GM19193 (cell line): ENCODE results near the gene COLEC12.

Experiments
- POLR2A ChIP-seq: IDR thresholded peaks from 4 replicates; pipeline ENCODE4 v1.6.1; 2011; ENCODE audit not compliant: insufficient read depth, insufficient read length; ENCODE audit errors: extremely low read depth

The COLEC12 gene

GRCh38 chr18:336713-337112 is 163.8 kb downstream of the COLEC12 start:
- no peak for TF ChIP-seq POLR2A

GRCh38 chr18:335733-336132 is 164.8 kb downstream of the COLEC12 start:
- TF ChIP-seq POLR2A: no peak

- no peak for TF ChIP-seq POLR2A
These were observed 165.8 kb downstream of the COLEC12 start for GRCh38 chr18:334575-335132.

GRCh38 chr18:332721-333510 is 167.6 kb downstream of the COLEC12 start:
- no peak for TF ChIP-seq POLR2A

- no peak for TF ChIP-seq POLR2A
These were observed 168.5 kb downstream of the COLEC12 start for GRCh38 chr18:332007-332406.

GRCh38 chr18:331221-331821 is 169.2 kb downstream of the COLEC12 start:
- TF ChIP-seq POLR2A: no peak

GRCh38 chr18:328928-329327 is 171.6 kb downstream of the COLEC12 start:
- TF ChIP-seq POLR2A: no peak

GRCh38 chr18:326846-327245 is 173.7 kb downstream of the COLEC12 start:
- no peak for TF ChIP-seq POLR2A

GRCh38 chr18:323253-323622 is 177.3 kb downstream of the COLEC12 start:
- no peak for TF ChIP-seq POLR2A

GRCh38 chr18:321865-322467 is 178.5 kb downstream of the COLEC12 start:
- no peak for TF ChIP-seq POLR2A

- TF ChIP-seq POLR2A: no peak
These were observed 180.3 kb downstream of the COLEC12 start for GRCh38 chr18:320155-320554.

GRCh38 chr18:319720-320119 is 180.8 kb downstream of the COLEC12 start:
- TF ChIP-seq POLR2A: no peak

- no peak for TF ChIP-seq POLR2A
These were observed 181.7 kb downstream of the COLEC12 start for GRCh38 chr18:318791-319291.

- TF ChIP-seq POLR2A: no peak
These were observed 182.9 kb downstream of the COLEC12 start for GRCh38 chr18:317618-318017.

- no peak for TF ChIP-seq POLR2A
These were observed 184.1 kb downstream of the COLEC12 start for GRCh38 chr18:316393-316792.
